ENCODE results near the gene CDK6.

- TF ChIP-seq CTCF (IDR thresholded peaks at IDR 0.05) (no peak), POLR2A (IDR thresholded peaks at IDR 0.05) (no peak)
Measured at GRCh38 chr7:92794391-92794790, 42.0 kb downstream of the CDK6 start.
